Placental epithelial cell (primary cell): ENCODE measurements around the gene MTF2. TPM values are rescaled to one million over a fixed set of nuclear protein-coding genes. Genes with fewer than 3 reads are reported as not detected.

Experiments
- total RNA-seq: library from RNA; depleted of rRNA; stranded (reverse); fragments of >200 nt; gene quantifications from 2 replicates; pipeline ENCODE4 v1.2.3, GENCODE V29; 2012

MTF2 gene
- total RNA-seq: 15.9 and 33.8 TPM in 2 replicates

DNA sequence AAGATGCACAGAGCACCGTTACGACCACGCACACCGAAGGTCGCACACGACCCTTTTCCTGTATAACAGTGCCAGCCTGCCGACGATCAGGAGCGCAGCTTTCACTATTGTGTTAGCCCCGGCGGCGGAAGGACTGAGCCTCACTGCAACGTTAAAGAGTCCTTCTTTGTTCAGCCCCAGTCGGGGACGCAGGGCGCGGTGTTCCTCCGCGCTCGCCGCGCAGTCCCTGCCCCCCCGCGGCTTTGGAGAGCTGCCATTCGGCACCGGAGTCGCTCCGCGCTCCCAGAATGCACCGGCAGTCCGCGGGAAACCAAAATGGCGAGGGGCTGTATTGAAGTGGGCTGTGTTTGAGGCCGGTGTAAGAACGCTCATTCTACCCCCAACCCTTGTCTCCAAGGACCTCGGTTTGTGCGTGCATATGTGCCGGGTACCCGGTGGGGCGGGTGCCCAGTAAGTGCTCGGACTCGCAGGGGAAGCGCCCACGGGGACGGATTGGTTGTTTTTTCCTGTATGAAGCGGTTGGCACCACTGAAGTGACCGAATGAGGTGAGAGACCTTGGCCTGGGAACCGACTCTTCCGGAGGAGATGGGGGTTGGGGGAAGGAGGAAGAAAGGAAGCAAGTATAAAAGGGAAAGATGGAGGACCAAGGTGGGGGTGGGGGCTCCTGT, at the start of gene MTF2:
Gene MTF2 (plus strand): TSS at position 298 of the 669 bp plus-strand sequence. CDS start 244 bp downstream, at position 542.

DNA sequence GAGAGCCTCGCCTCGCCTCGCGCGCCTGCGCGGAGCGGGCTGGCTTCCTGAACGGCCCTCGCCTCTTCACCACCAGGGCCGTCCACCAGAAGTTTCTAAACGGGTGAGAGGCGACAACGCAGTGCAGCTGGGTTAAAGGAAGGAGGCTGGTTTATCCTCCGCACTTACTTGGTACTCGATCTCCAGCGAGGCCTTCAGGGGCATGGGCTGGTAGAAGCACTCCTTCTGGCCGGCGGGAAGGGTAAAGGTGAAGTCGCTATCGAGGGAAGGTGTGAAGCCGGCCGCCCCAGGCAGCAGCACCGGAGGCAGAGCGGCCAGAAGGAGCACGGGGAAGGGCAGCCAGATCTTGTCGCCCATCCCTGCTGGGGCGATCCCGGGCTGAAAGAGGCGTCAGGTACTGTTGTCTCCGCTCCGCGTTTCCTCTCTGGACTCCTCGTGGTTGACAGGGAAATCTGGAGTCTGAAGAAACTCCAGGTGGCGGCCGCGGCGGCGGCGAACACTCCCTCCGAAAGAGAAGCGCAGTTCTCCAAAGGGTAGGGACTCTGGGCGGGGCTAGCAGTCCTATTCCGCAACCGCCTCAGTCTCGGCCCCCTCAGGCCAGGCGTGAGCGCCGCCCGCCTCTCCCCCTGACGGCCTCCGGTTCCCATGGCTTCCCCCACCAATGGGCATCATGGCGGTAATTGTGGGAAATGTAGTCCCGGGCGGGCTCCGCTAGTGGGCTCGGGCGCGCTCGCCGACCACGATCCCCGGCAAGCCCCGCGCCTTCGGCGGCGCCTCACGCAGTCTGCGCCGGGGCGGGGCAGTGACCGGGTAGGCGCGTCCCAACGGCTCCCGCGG, 101.0 kb downstream of the MTF2 start, which contains the start of gene TMED5:
Gene TMED5 (minus strand): TSS at position 528 of the 837 bp plus-strand sequence. CDS start 171 bp downstream, at position 357.

DNA sequence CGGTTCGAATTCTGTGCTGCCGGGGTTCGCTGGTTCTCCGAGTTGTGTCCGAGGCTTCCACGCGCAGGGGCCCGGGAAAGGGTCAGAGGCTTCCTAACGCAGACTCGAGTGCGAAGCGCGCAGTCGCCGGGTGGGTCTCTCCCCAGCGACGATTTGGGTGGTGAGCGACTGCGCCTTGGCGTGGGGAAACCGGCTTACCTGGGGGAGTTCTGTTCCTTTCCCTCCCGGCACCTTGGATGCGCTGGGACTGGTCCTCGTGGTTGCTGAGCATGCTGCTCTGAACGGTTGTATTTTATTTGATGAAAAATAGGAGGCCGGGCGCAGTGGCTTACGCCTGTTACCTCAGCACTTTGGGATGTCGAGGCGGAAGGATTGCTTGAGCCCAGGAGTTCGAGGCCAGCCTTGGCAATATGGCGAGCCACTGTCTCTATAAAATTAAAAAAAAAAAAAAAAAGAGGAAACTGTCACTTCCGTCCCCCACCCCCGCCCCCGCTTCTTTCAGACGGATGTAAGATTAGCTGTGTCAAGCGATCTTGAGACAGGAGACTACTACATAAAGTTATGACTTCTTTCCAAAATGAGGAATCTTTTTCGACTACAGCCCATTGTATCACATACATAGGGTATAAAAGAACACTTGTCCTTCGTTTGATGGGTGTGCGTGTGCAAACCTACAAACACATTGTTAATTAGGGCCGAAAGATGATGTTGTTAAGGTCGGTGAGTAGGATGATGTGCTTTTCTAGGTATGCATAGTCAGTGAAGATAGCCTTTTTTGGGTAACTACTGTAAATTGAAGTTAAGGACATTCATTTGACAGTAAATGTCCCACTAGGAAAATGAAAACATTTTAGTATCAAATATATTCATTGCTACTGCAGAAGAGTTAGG, 101.9 kb downstream of the MTF2 start, which contains the start of gene CCDC18:
Gene CCDC18 (plus strand): TSS at position 2 of the 891 bp plus-strand sequence. CDS start 2,638 bp downstream, outside the sequence.

Other genes starting within 250 kb of the MTF2 start
- 844 and 972 TPM in 2 replicates for gene RPL5, start 247.2 kb upstream of the MTF2 start, total RNA-seq
- 4.9 and 5.1 TPM in 2 replicates for gene DIPK1A, start 117.8 kb upstream of the MTF2 start, total RNA-seq
- gene TMED5, start 101.1 kb downstream of the MTF2 start, total RNA-seq: 51.4 and 67.0 TPM in 2 replicates
- 5.2 and 6.3 TPM in 2 replicates for gene CCDC18, start 101.4 kb downstream of the MTF2 start, total RNA-seq